Natural killer cell (primary cell): ENCODE measurements around the gene HSD17B4. TPM values are rescaled to one million over a fixed set of nuclear protein-coding genes. Genes with fewer than 3 reads are reported as not detected.

ENCODE experiments used
- ATAC-seq, 3 donors: fragments of 150-1000 bp in 2 of 3; fragments of 200-7000 bp in 1 of 3; cut with Tn5 transposase; 1 replicate in 1 of 3; 2 replicates in 2 of 3; pipeline ENCODE4 v1.10.0; 2021; ENCODE audit warnings: mild to moderate bottlenecking in 2 of 3, moderate library complexity in 2 of 3
- DNase-seq, 2 donors: peaks; one replicate each; pipeline versions ENCODE4 v3.0.0 to v3.0.0-alpha.2; 2013 to 2021; ENCODE audit warnings: mixed read lengths in 1 of 2
- H3K27ac ChIP-seq: one replicate; pipeline ENCODE4 v1.5.1; 2013; ENCODE audit warnings: mild to moderate bottlenecking, low read length
- H3K27me3 ChIP-seq: one replicate; pipeline ENCODE4 v1.6.1; 2013; ENCODE audit warnings: low read length; ENCODE audit not compliant: control insufficient read depth, insufficient read depth
- H3K36me3 ChIP-seq: one replicate; pipeline ENCODE4 v1.6.1; 2013; ENCODE audit warnings: low read length; ENCODE audit not compliant: control insufficient read depth, insufficient read depth
- H3K4me1 ChIP-seq: one replicate; pipeline ENCODE4 v1.6.1; 2013; ENCODE audit warnings: low read length; ENCODE audit not compliant: control insufficient read depth, insufficient read depth
- H3K4me3 ChIP-seq: one replicate; pipeline ENCODE4 v1.5.1; 2013; ENCODE audit warnings: low read length
- H3K9me3 ChIP-seq: one replicate; pipeline ENCODE4 v1.6.1; 2013; ENCODE audit warnings: low read length; ENCODE audit not compliant: control insufficient read depth, insufficient read depth
- H3K27ac Mint-ChIP-seq, 2 donors: one replicate each; pipeline ENCODE4 v1.8.0; 2022; ENCODE audit warnings: mild to moderate bottlenecking in 2 of 2, mixed read lengths in 2 of 2, moderate library complexity in 1 of 2
- H3K27me3 Mint-ChIP-seq, 2 donors: one replicate each; pipeline ENCODE4 v1.8.0; 2022; ENCODE audit warnings: low read depth in 2 of 2, mixed read lengths in 2 of 2
- H3K36me3 Mint-ChIP-seq: one replicate; pipeline ENCODE4 v1.8.0; 2022; ENCODE audit warnings: mixed read lengths
- H3K4me1 Mint-ChIP-seq, 2 donors: one replicate each; pipeline ENCODE4 v1.8.0; 2022; ENCODE audit warnings: mixed read lengths in 2 of 2
- H3K4me3 Mint-ChIP-seq: one replicate; pipeline ENCODE4 v1.8.0; 2022; ENCODE audit warnings: mild to moderate bottlenecking, moderate library complexity, mixed read lengths
- H3K9me3 Mint-ChIP-seq, 2 donors: one replicate each; pipeline ENCODE4 v1.8.0; 2022; ENCODE audit warnings: mixed read lengths in 2 of 2
- CTCF ChIP-seq: fragments of 200-600 bp; IDR thresholded peaks from one replicate; pipeline ENCODE4 v1.8.0; 2022; ENCODE audit warnings: antibody characterized with exemption
- WGBS: methylation state at CpG from one replicate; pipeline ENCODE4 v1.1.7; 2013; ENCODE audit warnings: missing lambda C conversion rate; ENCODE audit not compliant: insufficient coverage; 5-methylcytosine and 5-hydroxymethylcytosine counted together
- intact Hi-C: fragments of 100-400 bp; cut with micrococcal nuclease; formaldehyde crosslinking; loops from one replicate; pipeline ENCODE4 v1.14.2; 2022
- total RNA-seq, 4 donors: library from RNA; stranded (reverse); fragments of 120-200 nt in 1 of 4; gene quantifications; one replicate each; pipeline versions ENCODE4 v1.2.3 to v1.2.4, GENCODE V29; 2013 to 2022

Gene HSD17B4
- total RNA-seq, 3 donors from 2014 or later (not counting 1 experiment from before 2014, with no cell fraction given) = 38.2 to 76.9 (median 51.9) TPM

- Mint-ChIP-seq H3K9me3 (no peaks in the 10 kb centered on the region), H3K36me3 (peaks cover 9% of the 10 kb centered on the region), H3K4me3 (no peak overlapping the region), H3K4me1 (no peaks in the 10 kb centered on the region), H3K27ac (no peak overlapping the region), H3K27me3 (no peaks in the 10 kb centered on the region)
- no peak for TF ChIP-seq CTCF
- no peak overlapping the region for H3K4me3 ChIP-seq
- ATAC-seq (no peak), DNase-seq (no peak)
- intact Hi-C loops = no loop called here
- no peaks in the 10 kb centered on the region for H3K9me3 ChIP-seq
- peaks cover 14% of the 10 kb centered on the region for H3K36me3 ChIP-seq
- 100% methylated on average over 1 of the region's 3 CpGs for WGBS
- no peaks in the 10 kb centered on the region for H3K4me1 ChIP-seq
- no peaks in the 10 kb centered on the region for H3K27me3 ChIP-seq
- H3K27ac ChIP-seq = no peak overlapping the region
Observed at GRCh38 chr5:119524485-119524884, 72.2 kb downstream of the HSD17B4 start.

GRCh38 chr5:119527351-119527750 lies 75.1 kb downstream of the HSD17B4 start:
- Mint-ChIP-seq H3K4me3 (no peak overlapping the region), H3K36me3 (peaks cover 15% of the 10 kb centered on the region), H3K27ac (no peak overlapping the region), H3K9me3 (no peaks in the 10 kb centered on the region), H3K4me1 (no peaks in the 10 kb centered on the region), H3K27me3 (no peaks in the 10 kb centered on the region)
- Histone ChIP-seq H3K27ac (no peak overlapping the region), H3K4me3 (no peak overlapping the region), H3K36me3 (peaks cover 22% of the 10 kb centered on the region), H3K4me1 (no peaks in the 10 kb centered on the region), H3K27me3 (no peaks in the 10 kb centered on the region), H3K9me3 (no peaks in the 10 kb centered on the region)
- DNase-seq (no peak), ATAC-seq (no peak)
- intact Hi-C loops = no loop called here
- TF ChIP-seq CTCF = no peak
- WGBS = no CpG with 5 or more reads among the region's 1 CpG

GRCh38 chr5:119529811-119530210 lies 77.5 kb downstream of the HSD17B4 start:
- H3K27me3 Mint-ChIP-seq = no peaks in the 10 kb centered on the region
- no CpG with 5 or more reads among the region's 2 CpGs for WGBS
- intact Hi-C loops = no loop called here
- no peak overlapping the region for H3K27ac Mint-ChIP-seq
- peaks cover 15% of the 10 kb centered on the region for H3K36me3 Mint-ChIP-seq
- no peak for ATAC-seq
- Histone ChIP-seq H3K4me3 (no peak overlapping the region), H3K27me3 (no peaks in the 10 kb centered on the region), H3K9me3 (no peaks in the 10 kb centered on the region), H3K4me1 (no peaks in the 10 kb centered on the region), H3K36me3 (peaks cover 22% of the 10 kb centered on the region), H3K27ac (no peak overlapping the region)
- H3K4me1 Mint-ChIP-seq = no peaks in the 10 kb centered on the region
- no peak overlapping the region for H3K4me3 Mint-ChIP-seq
- TF ChIP-seq CTCF = no peak
- no peak for DNase-seq
- no peaks in the 10 kb centered on the region for H3K9me3 Mint-ChIP-seq

GRCh38 chr5:119532637-119533036 lies 80.3 kb downstream of the HSD17B4 start:
- peaks cover 27% of the 10 kb centered on the region for H3K36me3 ChIP-seq
- ATAC-seq (no peak), DNase-seq (no peak)
- H3K9me3 ChIP-seq = no peaks in the 10 kb centered on the region
- no peaks in the 10 kb centered on the region for H3K27me3 Mint-ChIP-seq
- H3K4me3 Mint-ChIP-seq = no peak overlapping the region
- 100% methylated on average over 2 of the region's 3 CpGs for WGBS
- H3K4me1 Mint-ChIP-seq = no peaks in the 10 kb centered on the region
- no peak for TF ChIP-seq CTCF
- H3K4me3 ChIP-seq = no peak overlapping the region
- no peaks in the 10 kb centered on the region for H3K9me3 Mint-ChIP-seq
- H3K4me1 ChIP-seq = no peaks in the 10 kb centered on the region
- H3K27ac ChIP-seq = no peak overlapping the region
- H3K27ac Mint-ChIP-seq = no peak overlapping the region
- H3K27me3 ChIP-seq = no peaks in the 10 kb centered on the region
- intact Hi-C loops = no loop called here
- peaks cover 15% of the 10 kb centered on the region for H3K36me3 Mint-ChIP-seq
